HG03521 (cell line): ENCODE measurements around the gene COL20A1.

Experiments used
- ATAC-seq: cut with Tn5 transposase; IDR thresholded peaks from one replicate; pipeline ENCODE4 v1.9.1; 2021; ENCODE audit warnings: mild to moderate bottlenecking, moderate library complexity; ENCODE audit not compliant: unreplicated experiment

Gene COL20A1

DNA sequence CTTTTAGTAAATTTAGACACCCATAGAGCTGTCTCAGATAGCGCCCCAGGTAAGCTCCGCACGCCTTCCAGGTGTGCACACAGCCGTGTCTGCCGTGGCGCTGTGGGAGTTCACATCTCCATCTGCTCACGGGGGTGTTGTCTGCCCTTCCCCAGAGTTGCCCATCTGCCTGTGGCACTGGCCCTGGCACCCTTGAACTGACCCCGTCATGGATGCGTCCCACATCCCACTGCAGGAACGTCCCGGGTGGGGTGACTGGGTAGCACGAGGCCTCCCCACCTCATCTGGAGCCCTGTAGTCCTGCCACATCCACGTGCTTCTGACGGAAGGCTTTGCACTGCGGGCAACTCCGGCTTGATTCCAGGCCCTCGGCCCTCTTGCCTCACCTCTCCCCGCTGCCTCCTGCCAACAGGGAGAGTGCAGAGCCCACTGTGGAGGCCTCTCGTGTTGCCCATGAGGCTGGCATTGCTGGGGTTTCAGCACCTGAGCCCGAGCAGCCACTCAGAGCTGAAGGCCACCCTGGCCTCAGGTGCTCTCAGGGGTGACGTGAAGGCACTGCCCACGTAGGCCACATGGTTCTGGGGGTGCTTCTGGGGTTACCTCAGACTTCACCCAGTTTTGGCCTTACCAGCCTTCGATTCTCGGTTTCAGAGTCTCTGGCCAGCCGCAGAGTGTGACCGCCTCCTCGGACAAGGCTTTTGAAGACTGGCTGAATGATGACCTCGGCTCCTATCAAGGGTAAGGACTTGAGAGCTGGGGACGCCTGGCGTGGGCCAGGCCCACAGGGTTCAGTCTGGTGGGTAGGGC, 15.3 kb upstream of the COL20A1 start:
- no peak for ATAC-seq

DNA sequence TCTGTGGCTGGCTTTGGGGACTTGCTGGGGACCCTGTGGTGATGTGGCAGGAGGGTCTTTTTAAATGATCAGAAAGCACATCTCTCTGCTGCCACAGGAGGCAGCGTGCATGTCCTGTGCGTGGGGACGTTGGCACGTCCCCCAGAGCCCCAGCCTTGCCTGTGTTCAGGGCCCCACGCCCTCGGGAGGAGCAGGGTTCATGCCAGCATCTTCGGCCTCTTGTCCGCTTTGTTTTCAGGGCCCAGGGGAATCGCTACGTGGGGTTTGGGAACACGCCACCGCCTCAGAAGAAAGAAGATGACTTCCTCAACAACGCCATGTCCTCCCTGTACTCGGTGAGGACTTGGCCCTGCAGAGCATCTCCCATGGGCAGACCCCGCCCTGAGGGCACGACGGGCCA, 14.3 kb upstream of the COL20A1 start:
- no peak for ATAC-seq

DNA sequence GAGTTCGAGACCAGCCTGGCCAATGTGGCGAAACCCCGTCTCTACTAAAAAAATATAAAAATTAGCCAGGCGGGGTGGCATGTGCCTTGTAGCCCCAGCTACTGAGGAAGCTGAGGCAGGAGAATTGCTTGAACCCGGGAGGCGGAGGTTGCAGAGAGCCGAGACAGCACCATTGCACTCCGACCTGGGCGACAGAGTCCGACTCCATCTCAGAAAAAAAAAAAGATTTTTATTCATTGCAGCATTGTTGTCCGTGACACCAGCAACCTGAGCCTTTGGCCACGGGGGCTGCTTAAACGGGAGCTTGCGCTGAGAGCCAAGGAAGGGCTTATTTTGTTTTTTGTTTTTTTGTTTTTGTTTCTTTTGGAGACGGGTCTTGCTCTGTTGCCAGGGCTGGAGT, 13.1 kb upstream of the COL20A1 start:
- ATAC-seq = no peak

DNA sequence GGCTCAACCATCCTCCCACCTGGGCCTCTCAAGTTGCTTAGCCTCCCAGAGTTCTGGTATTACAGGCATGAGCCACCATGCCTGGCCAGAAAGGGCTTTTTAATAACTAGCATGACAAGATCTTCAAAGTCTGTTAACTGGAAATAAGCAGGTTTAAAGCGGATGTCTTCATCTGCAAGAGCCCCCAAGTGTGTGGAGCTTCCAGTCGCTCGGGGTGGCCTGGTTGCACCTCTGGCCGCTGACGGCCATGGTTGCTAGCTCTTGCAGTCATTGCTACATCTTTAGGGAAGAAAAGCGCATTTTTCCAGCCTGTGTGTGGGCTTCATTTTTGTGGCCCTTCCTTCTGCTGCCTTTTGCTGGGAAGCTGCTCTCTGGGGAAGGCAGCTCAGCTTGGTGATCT, 12.6 kb upstream of the COL20A1 start:
- ATAC-seq = no peak

DNA sequence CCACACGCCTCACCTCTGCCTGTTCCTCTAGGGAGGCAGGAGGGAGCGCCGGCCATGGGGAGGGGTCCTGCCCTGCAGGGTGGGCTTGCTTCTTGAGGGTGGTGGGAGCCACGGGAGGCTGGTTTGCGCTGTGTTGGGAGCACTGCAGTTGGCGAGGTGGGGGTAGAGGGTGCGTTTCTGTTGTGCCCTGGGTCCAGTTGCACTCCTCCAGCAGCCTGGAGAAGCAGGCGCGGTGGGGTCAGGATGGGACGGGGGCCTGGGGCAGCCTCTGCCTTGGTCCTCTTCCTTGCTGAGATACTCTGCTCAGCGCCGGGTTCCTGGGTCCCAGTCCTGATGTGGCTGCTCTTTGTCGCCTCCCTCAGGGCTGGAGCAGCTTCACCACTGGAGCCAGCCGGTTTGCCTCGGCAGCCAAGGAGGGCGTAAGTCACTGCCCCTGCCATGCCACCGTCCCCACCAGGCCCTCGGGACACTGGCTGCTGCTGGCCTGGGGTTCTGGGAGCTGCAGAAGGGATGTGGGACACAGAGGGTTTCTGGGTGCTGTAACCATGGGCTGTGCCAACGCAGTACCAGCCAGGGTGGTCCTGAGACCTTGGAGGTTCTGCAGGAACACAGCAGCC, 11.9 kb upstream of the COL20A1 start:
- no peak for ATAC-seq

DNA sequence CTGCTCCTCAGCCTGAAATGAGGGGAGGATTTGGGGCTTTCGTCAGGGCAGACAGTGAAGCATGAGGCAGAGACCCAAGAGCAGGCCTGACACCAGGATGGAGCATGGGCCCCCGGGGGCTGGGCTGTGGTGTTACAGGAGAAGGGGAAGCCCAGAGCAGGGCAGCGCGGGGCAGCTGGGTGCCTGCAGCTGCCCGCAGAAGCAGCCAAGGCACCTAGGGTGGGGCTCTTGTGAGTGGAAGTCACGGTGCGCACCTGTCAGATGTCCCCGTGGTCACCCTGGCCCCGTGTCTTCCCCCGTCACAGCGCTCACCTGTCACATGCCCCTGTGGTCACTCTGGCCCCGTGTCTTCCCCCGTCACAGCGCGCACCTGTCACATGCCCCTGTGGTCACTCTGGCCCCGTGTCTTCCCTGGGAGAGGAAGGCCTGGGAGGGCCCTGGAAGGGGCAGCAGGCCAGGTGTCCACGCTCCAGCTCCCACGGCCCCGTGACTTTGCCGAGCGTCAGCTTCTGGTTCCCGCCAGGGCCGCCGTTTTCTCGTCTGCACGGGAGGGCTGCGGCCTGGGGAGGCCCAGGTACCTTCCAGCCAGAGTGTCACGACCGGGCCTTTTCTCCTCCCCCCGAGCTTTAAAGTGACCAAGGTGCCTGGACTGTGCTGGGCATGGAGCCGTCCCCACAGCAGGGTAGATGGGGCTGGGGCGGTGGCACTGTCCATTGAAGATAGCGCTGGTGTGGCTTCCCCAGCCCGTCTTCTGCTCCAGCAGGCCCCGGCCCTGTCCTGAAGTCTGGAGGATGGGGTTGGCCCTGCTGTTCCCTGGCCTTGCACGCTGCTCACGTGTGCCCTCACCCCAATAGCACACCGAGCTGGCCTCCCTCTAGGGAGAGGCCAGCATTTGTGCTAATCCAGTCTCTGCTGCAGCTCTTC, 11.0 kb upstream of the COL20A1 start:
- no peak for ATAC-seq

DNA sequence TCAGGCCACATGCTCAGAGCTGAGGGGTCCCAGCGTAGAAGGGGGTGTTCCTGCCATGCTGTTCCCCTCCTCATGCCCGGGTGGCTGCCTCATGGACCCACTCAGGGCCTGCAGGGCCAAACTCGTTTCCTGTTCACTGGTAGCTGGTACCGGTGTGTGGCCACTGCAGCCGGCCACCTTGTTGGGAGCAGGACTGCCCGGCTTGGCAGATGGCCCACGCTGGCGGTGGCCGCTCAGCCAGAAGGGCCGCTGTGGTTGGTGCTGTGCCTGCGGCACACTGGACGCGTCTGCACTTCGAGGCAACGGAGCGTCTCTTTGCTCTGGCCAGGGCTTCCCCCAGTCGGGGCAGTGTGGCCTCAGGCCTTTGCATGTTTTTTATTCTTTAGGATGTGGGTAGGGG, 10.0 kb upstream of the COL20A1 start:
- no peak for ATAC-seq

DNA sequence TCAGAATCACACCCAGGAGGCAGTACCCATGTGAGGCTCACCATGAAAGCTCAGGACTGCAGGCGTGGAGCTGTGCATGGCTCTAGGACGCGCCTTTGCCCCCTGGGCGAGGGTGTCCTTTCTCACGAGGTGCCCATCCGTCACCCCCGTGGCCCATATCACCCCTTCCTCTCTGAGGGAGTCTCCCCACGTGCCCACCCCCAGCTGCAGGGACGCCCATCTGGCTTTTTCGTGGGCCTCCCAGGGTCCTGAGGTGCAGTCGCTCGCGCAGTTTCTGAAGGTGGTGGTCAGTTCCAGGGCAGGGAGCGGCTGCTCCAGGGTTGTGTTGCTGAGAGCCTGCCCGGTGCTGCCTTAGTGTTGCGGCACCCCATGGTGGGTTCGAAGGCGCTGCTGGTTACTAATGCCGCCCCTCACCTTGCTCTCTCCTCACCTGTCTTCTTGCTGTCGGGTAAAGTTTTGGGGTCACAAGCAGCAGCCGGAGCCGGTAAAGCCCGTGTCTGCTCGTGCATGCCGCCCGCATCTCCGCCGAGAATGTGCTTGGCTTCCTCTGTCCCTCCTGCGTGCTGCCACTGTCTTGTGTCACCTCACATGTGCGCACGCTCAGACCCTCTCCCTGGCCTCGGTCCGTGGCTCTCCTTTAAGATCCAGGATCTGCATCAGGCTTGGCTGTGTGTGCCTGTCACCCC, 9.4 kb upstream of the COL20A1 start:
- no peak for ATAC-seq

DNA sequence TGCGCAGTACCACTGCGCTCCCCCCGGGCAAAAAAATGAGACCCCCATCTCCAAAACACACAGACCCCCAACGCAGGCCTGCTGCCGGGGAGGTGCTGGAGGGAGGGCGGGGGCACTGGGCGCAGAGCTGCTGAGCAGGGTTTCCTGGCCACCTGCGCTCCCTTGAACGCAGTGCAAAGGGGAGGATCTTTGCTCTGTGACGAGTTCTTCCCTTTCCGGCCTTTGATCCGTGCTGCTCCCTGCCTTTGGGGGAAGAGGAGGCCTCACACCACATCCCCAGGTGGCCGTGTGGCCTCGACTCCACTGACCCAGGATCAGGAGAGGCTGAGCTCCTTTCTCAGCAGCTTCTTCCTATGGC, 8.9 kb upstream of the COL20A1 start:
- ATAC-seq = no peak

DNA sequence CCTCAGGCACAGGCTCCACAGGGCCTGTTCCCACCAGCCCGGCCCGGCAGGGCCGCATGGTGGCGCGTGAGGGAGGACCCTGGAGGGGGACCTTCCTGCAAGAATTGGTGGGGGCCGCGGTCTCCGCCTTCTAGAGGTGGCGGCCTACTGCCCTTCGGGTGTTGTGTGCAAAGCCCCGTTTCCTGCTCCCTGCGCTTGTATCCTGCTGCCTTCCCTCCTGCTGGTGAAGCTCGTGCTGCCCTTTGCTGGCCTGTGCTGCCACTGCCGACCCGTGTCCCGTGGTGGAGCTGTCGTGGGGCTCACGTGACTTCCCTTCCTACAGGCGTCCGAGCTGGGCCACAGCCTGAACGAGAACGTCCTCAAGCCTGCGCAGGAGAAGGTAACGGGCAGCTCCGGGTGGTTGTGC, 8.4 kb upstream of the COL20A1 start:
- no peak for ATAC-seq

DNA sequence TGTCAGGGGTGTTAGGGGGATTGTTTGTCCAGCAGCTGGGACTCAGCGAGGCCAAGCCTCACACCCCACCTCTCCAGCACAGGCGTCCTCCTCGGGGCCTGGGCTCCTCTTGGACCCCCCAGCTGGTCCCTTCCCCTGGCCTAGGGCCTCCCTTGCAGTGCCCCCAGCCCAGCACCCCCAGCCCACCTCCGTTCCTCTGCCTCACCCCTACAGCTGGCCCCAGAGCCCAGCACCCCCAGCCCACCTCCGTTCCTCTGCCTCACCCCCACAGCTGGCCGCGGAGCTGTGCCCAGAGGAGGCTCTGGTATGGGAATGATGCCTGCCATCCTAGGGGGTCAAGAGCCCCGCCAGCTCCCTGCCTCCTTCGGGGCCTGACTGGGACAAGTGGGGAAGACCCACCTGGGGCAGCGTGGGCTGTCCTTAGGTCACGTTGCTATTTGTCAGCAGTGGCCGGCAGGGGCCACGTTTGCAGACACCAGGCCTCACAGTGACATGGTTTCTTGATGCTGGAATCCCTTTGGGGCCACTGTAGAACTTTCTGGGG, 7.9 kb upstream of the COL20A1 start:
- ATAC-seq = no peak

DNA sequence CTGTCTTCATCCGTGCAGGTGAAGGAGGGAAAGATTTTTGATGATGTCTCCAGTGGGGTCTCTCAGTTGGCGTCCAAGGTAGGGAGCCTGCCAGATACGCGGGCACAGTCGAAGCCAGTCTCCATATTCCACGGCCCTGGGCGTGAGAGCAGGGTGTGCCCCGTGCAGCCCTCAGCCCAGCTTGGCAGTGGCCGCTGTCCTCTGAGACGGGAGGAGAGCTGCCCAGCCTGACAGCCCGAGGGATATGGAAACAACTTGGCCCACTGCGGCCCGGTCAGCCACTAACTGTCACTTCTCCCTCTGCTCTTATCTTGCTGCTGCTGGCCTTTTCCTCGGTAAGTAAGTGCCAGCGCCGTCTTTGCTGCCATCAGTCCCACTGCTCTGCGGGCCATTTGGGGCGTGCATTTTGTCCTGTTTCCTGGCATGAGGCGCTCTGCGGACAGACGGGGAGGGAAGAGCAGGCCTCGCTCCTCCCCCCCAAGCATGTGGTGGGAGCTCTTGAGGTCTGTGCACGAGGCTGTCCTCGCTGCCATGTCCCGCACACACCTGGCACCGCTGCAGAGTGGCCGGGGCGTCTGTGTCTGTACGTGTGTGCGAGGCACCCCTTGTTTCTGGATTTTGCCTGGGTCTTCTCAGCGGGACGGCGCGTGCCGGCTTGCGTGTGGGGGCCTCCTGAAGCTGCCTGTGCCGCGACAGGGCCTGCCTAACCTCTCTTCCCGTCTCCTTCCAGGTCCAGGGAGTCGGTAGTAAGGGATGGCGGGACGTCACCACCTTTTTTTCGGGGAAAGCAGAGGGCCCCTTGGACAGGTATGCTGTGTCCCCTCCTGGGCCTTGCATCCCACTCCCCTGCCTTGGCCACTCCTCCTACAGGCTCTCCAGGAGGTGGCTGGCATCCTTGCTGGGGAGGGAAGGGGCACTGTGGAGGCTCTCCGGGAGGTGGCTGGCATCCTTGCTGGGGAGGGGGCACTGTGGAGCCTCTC, 7.1 kb upstream of the COL20A1 start:
- ATAC-seq = no peak

DNA sequence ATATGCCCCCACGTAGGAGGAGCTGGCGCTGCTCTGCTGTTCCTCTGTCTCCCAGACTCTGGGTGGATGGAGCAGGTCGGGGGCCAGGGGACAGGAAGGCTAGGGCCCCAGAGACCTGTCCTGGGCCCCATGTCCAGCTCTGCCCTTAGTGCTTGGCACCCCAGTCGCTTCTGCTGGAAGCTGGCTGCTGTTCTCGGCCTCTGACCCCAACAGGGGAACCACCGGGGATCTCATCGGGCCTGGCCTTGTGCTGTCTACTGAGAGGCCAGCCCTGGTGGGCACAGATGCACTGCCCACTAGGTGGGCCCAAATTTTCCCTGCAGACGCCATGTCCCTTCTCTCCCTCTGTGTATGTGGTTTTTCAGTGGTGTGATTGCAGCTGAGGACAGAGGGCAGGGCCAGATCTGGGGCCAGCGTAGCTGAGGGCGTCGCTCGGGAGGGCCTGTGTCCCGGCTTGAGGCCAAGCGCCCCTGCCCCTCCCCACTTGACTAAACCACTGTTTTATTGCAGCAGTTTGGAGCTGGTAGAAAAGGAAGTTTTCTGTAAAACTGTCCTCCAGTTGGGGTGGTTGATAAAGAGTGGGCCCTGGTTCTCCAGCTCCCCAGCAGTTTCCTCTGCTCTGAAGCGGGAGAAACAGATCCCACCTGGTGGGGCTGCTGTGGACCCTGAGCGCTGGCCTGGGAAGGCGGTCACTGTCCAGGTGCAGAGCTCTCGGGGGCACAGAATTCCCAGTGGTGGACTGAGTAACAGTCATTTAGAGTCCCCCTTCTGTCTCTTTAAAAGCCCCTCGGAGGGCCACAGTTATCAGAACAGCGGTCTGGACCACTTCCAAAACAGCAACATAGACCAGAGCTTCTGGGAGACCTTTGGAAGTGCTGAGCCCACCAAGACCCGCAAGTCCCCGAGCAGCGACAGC, 5.9 kb upstream of the COL20A1 start:
- no peak for ATAC-seq

DNA sequence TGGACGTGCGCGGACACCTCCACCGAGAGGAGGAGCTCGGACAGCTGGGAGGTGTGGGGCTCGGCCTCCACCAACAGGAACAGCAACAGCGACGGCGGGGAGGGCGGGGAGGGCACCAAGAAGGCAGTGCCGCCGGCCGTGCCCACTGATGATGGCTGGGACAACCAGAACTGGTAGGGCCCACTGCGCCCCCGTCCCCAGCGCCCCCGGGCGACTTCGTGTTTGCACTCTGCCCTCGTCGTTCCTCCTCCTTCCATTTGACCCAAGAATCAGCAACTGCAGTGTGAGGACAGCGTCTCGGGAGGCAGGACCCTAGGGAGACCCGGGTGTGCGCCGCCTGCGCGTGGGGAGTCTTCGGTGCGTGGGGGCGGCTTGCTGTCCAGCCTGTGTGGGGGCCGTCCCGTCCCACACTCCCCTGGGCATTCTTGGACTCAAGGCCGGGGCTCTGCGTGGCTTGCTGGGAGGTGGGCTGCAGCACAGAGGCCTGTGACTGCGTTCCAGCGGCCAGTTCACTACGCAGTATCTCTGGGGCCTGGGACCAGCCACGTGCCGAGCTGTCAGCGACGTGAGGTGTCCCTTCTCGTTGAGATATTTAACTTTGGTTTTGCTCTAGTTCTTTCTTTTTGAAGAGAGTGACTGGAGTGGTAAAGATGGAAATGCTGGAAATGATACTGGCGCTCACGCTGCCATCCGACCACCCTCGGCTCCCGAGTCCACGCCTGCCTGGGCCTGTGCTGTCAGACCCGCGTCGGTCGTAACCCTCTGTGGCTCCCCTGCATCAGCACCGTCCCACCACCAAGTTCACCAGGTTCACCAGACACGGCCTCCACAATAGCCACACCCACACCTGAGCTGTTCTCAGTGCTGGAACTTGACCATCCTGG, 5.0 kb upstream of the COL20A1 start:
- no peak for ATAC-seq

DNA sequence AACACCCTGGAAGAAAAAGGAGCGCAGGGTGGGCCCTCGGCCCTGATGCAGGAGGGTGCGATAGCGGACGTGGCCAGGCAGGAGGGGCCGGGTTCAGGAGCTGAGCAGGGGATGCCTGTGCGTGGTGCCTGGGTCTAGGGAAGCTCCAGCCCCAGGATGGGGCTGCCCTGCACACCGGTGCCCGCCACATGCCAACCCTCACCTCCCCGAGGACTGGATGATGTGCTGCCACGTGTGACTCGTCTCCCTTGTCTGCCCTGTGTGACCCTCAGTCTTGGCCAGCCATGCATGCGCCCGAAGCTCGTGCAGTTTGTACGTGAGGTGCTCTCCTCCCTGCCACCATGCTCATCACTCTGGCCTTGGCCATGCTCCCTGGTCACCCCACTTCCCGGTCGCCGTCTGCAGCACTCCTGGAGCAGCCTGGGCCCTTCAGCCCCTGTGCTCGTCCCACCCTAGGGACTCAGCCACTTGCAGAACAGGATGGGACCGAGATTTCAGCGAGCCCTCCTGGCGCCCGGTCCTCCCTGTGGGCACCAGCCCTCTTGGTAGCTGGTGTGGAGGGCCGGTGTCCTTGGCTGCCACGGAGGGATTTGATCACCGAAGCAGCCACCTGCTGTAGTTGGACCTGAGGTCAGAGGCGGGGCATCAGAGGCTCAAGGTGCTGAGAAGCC, 4.3 kb upstream of the COL20A1 start:
- ATAC-seq = no peak

DNA sequence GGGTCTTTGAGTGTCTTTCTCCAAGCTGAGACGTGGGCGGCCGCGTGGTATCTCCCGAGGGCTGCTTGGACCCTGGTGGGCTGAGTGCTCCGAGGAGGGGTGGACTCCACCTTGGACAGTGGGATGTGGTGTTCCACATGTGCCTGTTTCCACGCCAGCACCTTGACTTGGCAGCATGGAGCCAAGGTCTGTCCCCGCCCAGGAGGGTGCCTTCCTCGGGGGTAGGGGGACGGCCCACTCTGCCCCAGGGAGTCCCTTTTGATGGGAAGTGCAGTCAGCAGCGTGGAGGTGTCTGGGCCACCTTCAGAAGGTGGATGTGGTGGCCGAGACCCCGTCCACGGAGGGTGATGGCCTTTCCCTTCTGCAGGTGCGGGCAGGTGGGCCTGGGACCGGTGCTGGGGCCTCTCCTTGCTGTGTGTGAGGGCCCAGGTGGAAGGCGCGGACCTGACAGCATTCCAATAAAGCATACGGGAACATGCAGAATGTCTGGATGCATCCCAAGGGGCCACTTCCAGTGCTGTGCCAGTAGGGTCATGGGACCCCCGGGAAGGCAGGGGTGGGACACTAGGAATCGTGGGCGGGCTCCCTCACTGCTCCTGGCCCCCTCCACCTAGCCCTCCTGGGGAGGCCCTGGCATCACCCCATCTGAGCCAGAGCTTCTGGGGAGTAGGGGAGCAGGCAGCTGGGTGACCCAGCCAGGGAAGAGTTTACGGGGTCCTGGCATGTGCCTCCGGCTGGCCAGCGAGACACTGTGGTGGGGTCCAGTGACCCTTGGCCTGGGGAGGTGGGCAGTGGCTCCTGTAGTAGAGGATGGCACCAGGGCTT, 3.5 kb upstream of the COL20A1 start:
- no peak for ATAC-seq
